B cell (primary cell): ENCODE results near the gene AARS2.

Source experiments
- EZH2 ChIP-seq: IDR thresholded peaks from 2 replicates; pipeline ENCODE4 v1.6.1; 2012; ENCODE audit warnings: borderline replicate concordance, low read depth, mild to moderate bottlenecking, moderate library complexity, low read length; ENCODE audit not compliant: insufficient read depth, poor library complexity, severe bottlenecking
- TF ChIP-seq, protein P1 (sequence below): fragments of 200-600 bp; IDR thresholded peaks from one replicate; pipeline ENCODE4 v1.8.0; 2022; ENCODE audit warnings: antibody characterized with exemption, mild to moderate bottlenecking

DNA sequence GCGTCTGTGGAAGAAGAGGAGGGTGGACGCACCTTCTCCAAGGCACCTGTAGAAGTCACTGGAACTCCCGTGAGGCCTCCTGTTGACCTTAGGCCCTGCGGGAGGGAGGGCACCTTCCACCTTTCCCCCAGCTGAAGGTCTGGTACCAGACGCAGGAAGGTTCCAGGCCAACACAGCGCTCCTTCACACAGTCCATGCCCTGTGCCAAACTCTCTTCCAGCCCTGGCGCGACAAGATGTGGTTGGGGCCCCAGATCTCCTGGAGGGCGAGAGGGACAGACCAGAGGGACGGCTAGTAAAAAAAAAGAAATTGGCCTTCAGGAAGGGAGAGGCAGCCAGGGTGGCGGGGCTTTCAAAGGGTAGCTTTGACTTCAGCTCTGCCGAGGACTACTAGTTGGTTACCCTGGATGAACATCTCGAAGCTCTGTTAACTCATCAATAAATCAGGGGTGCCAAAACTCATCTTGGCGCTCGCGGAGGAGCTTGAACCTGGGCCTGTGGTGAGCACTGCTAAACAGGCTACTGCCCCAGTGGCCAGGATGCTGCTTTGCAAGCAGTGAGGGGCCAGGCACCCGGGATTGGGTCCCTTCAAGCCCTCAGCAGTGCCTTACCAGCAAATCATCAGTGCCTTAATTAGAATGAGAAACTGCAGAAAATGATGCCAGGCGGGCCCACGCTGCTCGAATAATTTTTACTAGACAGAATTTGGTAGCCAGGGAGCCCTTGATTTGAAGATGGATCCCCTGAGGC is 14.9 kb downstream of the AARS2 start:
- TF ChIP-seq, protein P1, sequence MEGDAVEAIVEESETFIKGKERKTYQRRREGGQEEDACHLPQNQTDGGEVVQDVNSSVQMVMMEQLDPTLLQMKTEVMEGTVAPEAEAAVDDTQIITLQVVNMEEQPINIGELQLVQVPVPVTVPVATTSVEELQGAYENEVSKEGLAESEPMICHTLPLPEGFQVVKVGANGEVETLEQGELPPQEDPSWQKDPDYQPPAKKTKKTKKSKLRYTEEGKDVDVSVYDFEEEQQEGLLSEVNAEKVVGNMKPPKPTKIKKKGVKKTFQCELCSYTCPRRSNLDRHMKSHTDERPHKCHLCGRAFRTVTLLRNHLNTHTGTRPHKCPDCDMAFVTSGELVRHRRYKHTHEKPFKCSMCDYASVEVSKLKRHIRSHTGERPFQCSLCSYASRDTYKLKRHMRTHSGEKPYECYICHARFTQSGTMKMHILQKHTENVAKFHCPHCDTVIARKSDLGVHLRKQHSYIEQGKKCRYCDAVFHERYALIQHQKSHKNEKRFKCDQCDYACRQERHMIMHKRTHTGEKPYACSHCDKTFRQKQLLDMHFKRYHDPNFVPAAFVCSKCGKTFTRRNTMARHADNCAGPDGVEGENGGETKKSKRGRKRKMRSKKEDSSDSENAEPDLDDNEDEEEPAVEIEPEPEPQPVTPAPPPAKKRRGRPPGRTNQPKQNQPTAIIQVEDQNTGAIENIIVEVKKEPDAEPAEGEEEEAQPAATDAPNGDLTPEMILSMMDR: no peak
- TF ChIP-seq EZH2: no peak
